HEK293 (cell line): ENCODE measurements around the gene OR2V2.
A peak's percentile ranks its signal among the peaks of the same experiment; 100 is the strongest.

Source experiments
- CTCF ChIP-seq: fragments of 450-650 bp; formaldehyde crosslinking; IDR thresholded peaks from 2 replicates; pipeline ENCODE4 v1.5.1; 2016; ENCODE audit warnings: missing biosample characterization, missing genetic modification characterization
- ELK4 ChIP-seq: IDR thresholded peaks from 2 replicates; pipeline ENCODE4 v1.6.1; 2011; ENCODE audit warnings: mild to moderate bottlenecking, low read depth, low read length, borderline replicate concordance
- HOXA7 ChIP-seq: sonication (generic); formaldehyde crosslinking; IDR thresholded peaks from 2 replicates; pipeline ENCODE4 v1.8.1; 2022; ENCODE audit warnings: missing genetic modification reagents, borderline replicate concordance
- HOXC10 ChIP-seq: sonication (generic); formaldehyde crosslinking; IDR thresholded peaks from 2 replicates; pipeline ENCODE4 v1.8.1; 2023; ENCODE audit warnings: mild to moderate bottlenecking, missing genetic modification reagents
- KLF7 ChIP-seq: fragments of 450-650 bp; formaldehyde crosslinking; IDR thresholded peaks from 2 replicates; pipeline ENCODE4 v1.5.1; 2016; ENCODE audit warnings: missing biosample characterization, missing genetic modification characterization, borderline replicate concordance
- PRDM10 ChIP-seq: fragments of 450-650 bp; formaldehyde crosslinking; IDR thresholded peaks from 2 replicates; pipeline ENCODE4 v1.5.1; 2016; ENCODE audit warnings: missing biosample characterization, missing genetic modification characterization
- ZBTB49 ChIP-seq: fragments of 450-650 bp; formaldehyde crosslinking; IDR thresholded peaks from 2 replicates; pipeline ENCODE4 v1.5.1; 2016; ENCODE audit warnings: missing biosample characterization, missing genetic modification characterization, low read depth
- ZFP69B ChIP-seq: fragments of 450-650 bp; formaldehyde crosslinking; IDR thresholded peaks from 2 replicates; pipeline ENCODE4 v1.5.1; 2016; ENCODE audit warnings: missing biosample characterization, missing genetic modification characterization
- ZNF114 ChIP-seq: fragments of 450-650 bp; formaldehyde crosslinking; IDR thresholded peaks from 2 replicates; pipeline ENCODE4 v1.5.0; 2017; ENCODE audit warnings: missing biosample characterization, missing genetic modification characterization
- ZNF169 ChIP-seq: fragments of 450-650 bp; formaldehyde crosslinking; IDR thresholded peaks from 2 replicates; pipeline ENCODE4 v1.5.1; 2016; ENCODE audit warnings: missing biosample characterization, missing genetic modification characterization
- ZNF239 ChIP-seq: fragments of 450-650 bp; formaldehyde crosslinking; IDR thresholded peaks from 2 replicates; pipeline ENCODE4 v1.5.1; 2016; ENCODE audit warnings: missing biosample characterization, missing genetic modification characterization
- ZNF26 ChIP-seq: fragments of 450-650 bp; formaldehyde crosslinking; IDR thresholded peaks from 2 replicates; pipeline ENCODE4 v1.5.1; 2016; ENCODE audit warnings: missing biosample characterization, missing genetic modification characterization
- ZNF274 ChIP-seq, 2 experiments: fragments of 200-500 bp in 1 of 2; fragments of 450-650 bp in 1 of 2; sonication (Bioruptor generic) in 1 of 2; formaldehyde crosslinking in 1 of 2; IDR thresholded peaks; 2 replicates each; pipeline versions ENCODE4 v1.5.1 to v1.6.1; 2014 to 2016; ENCODE audit warnings: borderline replicate concordance in 1 of 2, inconsistent platforms in 1 of 2, low read length in 1 of 2, missing biosample characterization in 1 of 2, missing genetic modification characterization in 1 of 2
- ZNF37A ChIP-seq: fragments of 450-650 bp; IDR thresholded peaks from 2 replicates; pipeline ENCODE4 v1.5.1; 2018; ENCODE audit warnings: missing biosample characterization, missing genetic modification characterization
- ZNF398 ChIP-seq: fragments of 450-650 bp; formaldehyde crosslinking; IDR thresholded peaks from 2 replicates; pipeline ENCODE4 v1.5.1; 2017; ENCODE audit warnings: missing biosample characterization, missing genetic modification characterization
- ZNF426 ChIP-seq: fragments of 450-650 bp; formaldehyde crosslinking; IDR thresholded peaks from 2 replicates; pipeline ENCODE4 v1.5.1; 2017; ENCODE audit warnings: missing biosample characterization, missing genetic modification characterization, mild to moderate bottlenecking, inconsistent platforms, moderate library complexity
- ZNF48 ChIP-seq: fragments of 450-650 bp; formaldehyde crosslinking; IDR thresholded peaks from 2 replicates; pipeline ENCODE4 v1.5.1; 2016; ENCODE audit warnings: missing biosample characterization, missing genetic modification characterization
- ZNF488 ChIP-seq: fragments of 450-650 bp; formaldehyde crosslinking; IDR thresholded peaks from 2 replicates; pipeline ENCODE4 v1.5.1; 2016; ENCODE audit warnings: missing biosample characterization, missing genetic modification characterization
- ZNF501 ChIP-seq: fragments of 450-650 bp; formaldehyde crosslinking; IDR thresholded peaks from 2 replicates; pipeline ENCODE4 v1.5.1; 2016; ENCODE audit warnings: missing biosample characterization, missing genetic modification characterization
- ZNF571 ChIP-seq: fragments of 450-650 bp; formaldehyde crosslinking; IDR thresholded peaks from 2 replicates; pipeline ENCODE4 v1.5.0; 2017; ENCODE audit warnings: missing biosample characterization, missing genetic modification characterization
- ZNF654 ChIP-seq: fragments of 450-650 bp; formaldehyde crosslinking; IDR thresholded peaks from 2 replicates; pipeline ENCODE4 v1.5.1; 2016; ENCODE audit warnings: low read depth, missing biosample characterization, missing genetic modification characterization
- ZNF791 ChIP-seq: fragments of 450-650 bp; formaldehyde crosslinking; IDR thresholded peaks from 2 replicates; pipeline ENCODE4 v1.5.1; 2016; ENCODE audit warnings: missing biosample characterization, missing genetic modification characterization
- ZNF843 ChIP-seq: fragments of 450-650 bp; formaldehyde crosslinking; IDR thresholded peaks from 2 replicates; pipeline ENCODE4 v1.5.1; 2016; ENCODE audit warnings: missing biosample characterization, missing genetic modification characterization
- ZXDB ChIP-seq: fragments of 450-650 bp; formaldehyde crosslinking; IDR thresholded peaks from 2 replicates; pipeline ENCODE4 v1.5.1; 2016; ENCODE audit warnings: missing biosample characterization, missing genetic modification characterization

Gene OR2V2

GRCh38 chr5:181173420-181174342, 26.3 kb downstream of the OR2V2 start (continued):
- TF ChIP-seq PRDM10 (tag by site-specific recombination) (peak; percentile 91), ZNF26 (tag by site-specific recombination) (no peak), ZNF843 (tag by site-specific recombination) (peak; percentile 49), ZNF571 (no peak), ZNF791 (tag by site-specific recombination) (no peak), KLF7 (peak; percentile 86; the same call in 1 of the 2 replicates), ZNF114 (no peak), ZNF426 (tag by site-specific recombination) (no peak), HOXC10 (CRISPR knock-in tag) (no peak), HOXA7 (CRISPR knock-in tag) (no peak), ZNF488 (tag by site-specific recombination) (no peak), ZNF398 (tag by site-specific recombination) (peak; percentile 46; the same call in 1 of the 2 replicates), ZNF48 (tag by site-specific recombination) (no peak), ZNF239 (tag by site-specific recombination) (peak; percentile 64; the same call in 1 of the 2 replicates), CTCF (tag by site-specific recombination) (peak; percentile 43; the same call in 1 of the 2 replicates), ZNF37A (peak; percentile 34; the same call in 1 of the 2 replicates), ZNF654 (tag by site-specific recombination) (no peak), ZNF274 (IDR thresholded peaks at IDR 0.05; ENCODE audit: low read length) (no peak), ZNF274 (tag by site-specific recombination; IDR thresholded peaks at IDR 0.05; ENCODE audit: borderline replicate concordance) (no peak), ZXDB (peak; percentile 86), ZNF501 (peak; percentile 95; the same call in 1 of the 2 replicates), ELK4 (no peak), ZBTB49 (no peak), ZFP69B (tag by site-specific recombination) (peak; percentile 74; the same call in 1 of the 2 replicates), ZNF169 (tag by site-specific recombination) (no peak)
